HEK293 (cell line): ENCODE measurements around the gene GRN.

ENCODE experiments used
- FEZF1 ChIP-seq: fragments of 450-650 bp; formaldehyde crosslinking; IDR thresholded peaks from 2 replicates; pipeline ENCODE4 v1.5.1; 2016; ENCODE audit warnings: missing biosample characterization, missing genetic modification characterization
- ZBTB1 ChIP-seq: fragments of 450-650 bp; formaldehyde crosslinking; IDR thresholded peaks from 2 replicates; pipeline ENCODE4 v1.5.1; 2016; ENCODE audit warnings: missing biosample characterization, missing genetic modification characterization
- ZEB2 ChIP-seq: fragments of 450-650 bp; formaldehyde crosslinking; IDR thresholded peaks from 2 replicates; pipeline ENCODE4 v1.5.1; 2016; ENCODE audit warnings: missing biosample characterization, missing genetic modification characterization
- ZIC2 ChIP-seq: fragments of 450-650 bp; formaldehyde crosslinking; IDR thresholded peaks from 2 replicates; pipeline ENCODE4 v1.5.1; 2016; ENCODE audit warnings: missing biosample characterization, missing genetic modification characterization
- ZNF274 ChIP-seq, 2 experiments: fragments of 200-500 bp in 1 of 2; fragments of 450-650 bp in 1 of 2; sonication (Bioruptor generic) in 1 of 2; formaldehyde crosslinking in 1 of 2; IDR thresholded peaks; 2 replicates each; pipeline versions ENCODE4 v1.5.1 to v1.6.1; 2014 to 2016; ENCODE audit warnings: borderline replicate concordance in 1 of 2, inconsistent platforms in 1 of 2, low read length in 1 of 2, missing biosample characterization in 1 of 2, missing genetic modification characterization in 1 of 2
- ZNF558 ChIP-seq: fragments of 450-650 bp; formaldehyde crosslinking; IDR thresholded peaks from 2 replicates; pipeline ENCODE4 v1.5.1; 2016; ENCODE audit warnings: missing biosample characterization, missing genetic modification characterization
- ZNF768 ChIP-seq: fragments of 450-650 bp; formaldehyde crosslinking; IDR thresholded peaks from 2 replicates; pipeline ENCODE4 v1.5.1; 2018; ENCODE audit warnings: missing biosample characterization, mild to moderate bottlenecking, missing genetic modification characterization
- TF ChIP-seq, protein P1 (sequence below): fragments of 450-650 bp; formaldehyde crosslinking; IDR thresholded peaks from 2 replicates; pipeline ENCODE4 v1.5.1; 2016; ENCODE audit warnings: missing biosample characterization, missing genetic modification characterization, low read depth
- TF ChIP-seq, protein P2 (sequence below): IDR thresholded peaks from 2 replicates; pipeline ENCODE4 v1.6.1; 2011; ENCODE audit warnings: mild to moderate bottlenecking, low read depth, low read length, borderline replicate concordance

DNA sequence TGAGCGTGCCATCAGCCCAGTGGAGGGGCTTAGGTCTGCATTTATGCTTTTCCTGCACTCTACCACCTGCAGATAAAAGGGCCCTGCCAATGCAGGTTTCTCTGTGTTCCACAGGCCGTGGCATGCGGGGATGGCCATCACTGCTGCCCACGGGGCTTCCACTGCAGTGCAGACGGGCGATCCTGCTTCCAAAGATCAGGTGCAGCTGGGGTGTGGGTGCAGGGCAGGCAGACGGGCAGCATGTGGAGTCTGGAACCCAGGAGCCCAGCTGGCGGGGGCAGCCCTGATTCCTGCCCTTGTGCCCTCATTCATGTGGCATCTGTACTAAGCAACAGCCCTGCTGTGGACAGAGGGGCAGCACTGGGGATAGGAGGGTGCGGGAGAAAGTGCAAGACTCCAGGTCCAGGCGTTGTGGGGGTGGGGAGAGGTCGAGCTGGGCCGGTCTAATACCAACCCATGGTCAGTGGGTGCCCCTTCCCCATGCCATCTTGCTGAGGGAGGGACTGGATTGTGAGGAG, 4.5 kb downstream of the GRN start:
- TF ChIP-seq FEZF1 (tag by site-specific recombination) (no peak), ZNF558 (no peak), ZNF768 (tag by site-specific recombination) (no peak), ZNF274 (IDR thresholded peaks at IDR 0.05; ENCODE audit: low read length) (no peak), ZNF274 (tag by site-specific recombination; IDR thresholded peaks at IDR 0.05; ENCODE audit: borderline replicate concordance) (no peak), ZEB2 (no peak), ZBTB1 (tag by site-specific recombination) (no peak), ZIC2 (tag by site-specific recombination) (no peak)
- TF ChIP-seq, protein P1, sequence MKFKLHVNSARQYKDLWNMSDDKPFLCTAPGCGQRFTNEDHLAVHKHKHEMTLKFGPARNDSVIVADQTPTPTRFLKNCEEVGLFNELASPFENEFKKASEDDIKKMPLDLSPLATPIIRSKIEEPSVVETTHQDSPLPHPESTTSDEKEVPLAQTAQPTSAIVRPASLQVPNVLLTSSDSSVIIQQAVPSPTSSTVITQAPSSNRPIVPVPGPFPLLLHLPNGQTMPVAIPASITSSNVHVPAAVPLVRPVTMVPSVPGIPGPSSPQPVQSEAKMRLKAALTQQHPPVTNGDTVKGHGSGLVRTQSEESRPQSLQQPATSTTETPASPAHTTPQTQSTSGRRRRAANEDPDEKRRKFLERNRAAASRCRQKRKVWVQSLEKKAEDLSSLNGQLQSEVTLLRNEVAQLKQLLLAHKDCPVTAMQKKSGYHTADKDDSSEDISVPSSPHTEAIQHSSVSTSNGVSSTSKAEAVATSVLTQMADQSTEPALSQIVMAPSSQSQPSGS (tag by site-specific recombination), result no peak
- TF ChIP-seq, protein P2, sequence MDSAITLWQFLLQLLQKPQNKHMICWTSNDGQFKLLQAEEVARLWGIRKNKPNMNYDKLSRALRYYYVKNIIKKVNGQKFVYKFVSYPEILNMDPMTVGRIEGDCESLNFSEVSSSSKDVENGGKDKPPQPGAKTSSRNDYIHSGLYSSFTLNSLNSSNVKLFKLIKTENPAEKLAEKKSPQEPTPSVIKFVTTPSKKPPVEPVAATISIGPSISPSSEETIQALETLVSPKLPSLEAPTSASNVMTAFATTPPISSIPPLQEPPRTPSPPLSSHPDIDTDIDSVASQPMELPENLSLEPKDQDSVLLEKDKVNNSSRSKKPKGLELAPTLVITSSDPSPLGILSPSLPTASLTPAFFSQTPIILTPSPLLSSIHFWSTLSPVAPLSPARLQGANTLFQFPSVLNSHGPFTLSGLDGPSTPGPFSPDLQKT, result no peak
